Heart left ventricle (tissue), 13 donors: ENCODE measurements around the gene DUSP22.

Experiments
- CTCF ChIP-seq, 12 donors: fragments of 200-600 bp; sonication (generic) in 4 of 12; IDR thresholded peaks; one replicate each; pipeline versions ENCODE4 v1.5.0 to v1.8.0; 2018 to 2022; ENCODE audit warnings: antibody characterized with exemption in 12 of 12, mild to moderate bottlenecking in 5 of 12
- POLR2A ChIP-seq, 2 donors: fragments of 450-650 bp; IDR thresholded peaks; one replicate each; pipeline ENCODE4 v1.6.1; 2017; ENCODE audit warnings: antibody characterized with exemption in 2 of 2, mild to moderate bottlenecking in 2 of 2, moderate library complexity in 2 of 2
- donor health status: ischemic (EF 13 %, LVEDD 7.1; RV severe dilation, severe dysfunction).
- donor health status: DM: no; HTN: yes; CAD: no.
- donor health status: DM: no; HTN: no; CAD: no.
- donor health status: ischemic (EF 25% LVEDD 6.9; RV normal size, moderate dysfunction).
- donor health status: ischemic (EF 25% LVEDD 5.7; RV mildly dilated, moderate dysfunction).
- donor health status: ischemic (EF 35%, LVEDD 5.7; RV mildly dilated, moderate dysfunction).
- donor health status: nonischemic (EF 11% LVEDD 7.7; RV severe dilation, severe dysfunction).
- donor health status: DM: yes; HTN: yes; CAD: no.
- donor health status: PGD.
- donor health status: ischemic (EF 29% LVEDD 5.4; RV normal size, mild dysfunction).
- donor health status: nonischemic (EF 23%, LVEDD 6.1; RV moderate dilation, normal function).

GRCh38 chr6:356828-357251 is 64.6 kb downstream of the DUSP22 start:
- TF ChIP-seq CTCF (IDR thresholded peaks at IDR 0.05) (no peak), POLR2A (IDR thresholded peaks at IDR 0.05) (no peak)
